AG09309 (cell line): ENCODE measurements around the gene JPH2.

ENCODE experiments used
- DNase-seq: peaks from one replicate; pipeline ENCODE4 v3.0.0-alpha.2; 2010; ENCODE audit warnings: low read depth
- H3K4me3 ChIP-seq: 2 replicates; pipeline ENCODE4 v1.5.1; 2011; ENCODE audit warnings: mild to moderate bottlenecking, low read depth, low read length, moderate library complexity; ENCODE audit not compliant: control insufficient read depth
- CTCF ChIP-seq: IDR thresholded peaks from 2 replicates; pipeline ENCODE4 v1.5.1; 2011; ENCODE audit warnings: mild to moderate bottlenecking, low read depth, low read length, inconsistent platforms; ENCODE audit not compliant: insufficient read depth, control insufficient read depth; ENCODE audit errors: missing control alignments

JPH2 gene

GRCh38 chr20:44123251-44123650 is 63.7 kb downstream of the JPH2 start:
- no peak overlapping the region for H3K4me3 ChIP-seq
- no peak for DNase-seq
- TF ChIP-seq CTCF = no peak

DNA sequence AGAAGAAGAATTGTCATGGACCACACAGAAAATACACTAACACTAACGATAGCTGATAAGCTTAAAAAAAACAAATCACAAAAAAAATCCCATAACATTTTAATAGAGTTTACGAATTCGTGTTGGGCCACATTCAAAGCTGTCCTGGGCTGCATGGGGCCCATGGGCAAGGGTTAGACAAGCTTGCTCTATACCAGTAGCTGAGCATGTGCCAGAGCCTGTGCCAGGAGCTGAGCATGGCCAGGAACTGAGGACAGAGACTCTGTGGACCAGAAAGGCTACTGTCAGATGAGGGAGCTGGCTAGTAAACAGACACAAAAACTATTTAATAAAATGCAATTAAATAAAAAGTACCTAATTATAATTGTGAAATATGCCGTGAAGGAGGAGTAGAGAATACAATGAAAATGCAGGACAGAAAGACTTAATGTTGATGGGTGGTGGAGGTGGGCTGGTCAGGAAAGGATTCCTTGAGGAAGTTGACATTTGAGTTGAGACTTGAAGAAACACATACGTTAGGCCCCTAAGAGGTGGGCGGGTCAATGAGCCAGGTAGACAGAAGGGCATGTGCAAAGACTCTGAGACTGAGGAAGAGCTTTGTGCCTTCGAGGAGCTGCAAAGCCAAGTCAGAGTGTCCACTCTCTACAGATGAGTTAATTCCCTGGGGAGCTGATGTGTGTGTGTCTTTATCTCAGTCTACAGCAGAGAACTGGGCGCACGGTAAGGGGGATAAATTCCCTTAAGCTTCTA is 66.1 kb downstream of the JPH2 start:
- TF ChIP-seq CTCF = no peak
- H3K4me3 ChIP-seq = no peak overlapping the region
- DNase-seq = no peak

- H3K4me3 ChIP-seq = no peak overlapping the region
- TF ChIP-seq CTCF = no peak
- DNase-seq = no peak
Observed at GRCh38 chr20:44118185-44119033, 68.6 kb downstream of the JPH2 start.

DNA sequence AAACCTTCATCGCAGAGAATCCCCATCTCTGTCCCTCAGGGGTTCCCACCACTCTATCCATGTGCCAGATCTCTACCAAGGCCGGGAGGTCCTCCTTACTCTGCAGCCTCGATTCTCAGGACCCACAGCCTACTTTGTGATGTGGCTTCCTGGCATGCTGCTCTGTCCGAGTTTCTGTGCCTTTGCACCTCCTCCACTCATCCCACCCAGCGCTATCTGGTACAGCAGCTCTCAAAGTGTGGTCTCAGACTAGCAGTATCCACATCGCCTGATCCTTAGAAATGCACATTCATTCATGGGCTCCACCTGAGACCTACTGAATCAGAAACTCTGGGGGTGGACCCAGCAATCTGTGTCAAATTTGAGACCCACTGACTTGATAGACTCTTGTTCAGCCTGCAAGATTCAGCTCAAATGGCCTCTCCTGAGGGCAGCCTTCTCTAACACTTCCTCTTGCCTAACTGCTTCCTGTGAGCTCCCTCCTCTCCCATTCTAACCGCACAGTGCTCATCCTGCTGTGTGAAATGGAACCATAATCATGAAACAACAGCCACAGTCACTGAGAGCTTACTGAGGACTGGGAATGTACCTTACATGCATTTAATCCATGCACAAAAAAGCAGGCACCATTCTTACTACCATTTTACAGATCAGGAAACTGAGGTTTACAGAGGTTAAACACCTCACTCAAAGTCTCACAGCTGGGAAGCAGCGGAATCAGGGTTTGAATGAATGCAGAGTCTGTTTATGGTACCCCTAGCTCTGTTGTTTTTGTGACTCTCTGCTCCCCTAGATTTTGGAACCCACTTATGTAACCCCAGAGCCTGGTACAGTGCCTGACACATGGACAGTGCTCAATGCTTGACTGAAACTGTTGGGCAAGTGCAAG is 69.4 kb downstream of the JPH2 start:
- no peak overlapping the region for H3K4me3 ChIP-seq
- TF ChIP-seq CTCF = no peak
- no peak for DNase-seq

GRCh38 chr20:44115762-44116644 is 71.0 kb downstream of the JPH2 start:
- DNase-seq = no peak
- no peak overlapping the region for H3K4me3 ChIP-seq
- no peak for TF ChIP-seq CTCF
